ENCODE results near the gene BHLHA15.

Gene BHLHA15

GRCh38 chr7:98256431-98256830 is 45.2 kb downstream of the BHLHA15 start:
- no peak for TF ChIP-seq CTCF (IDR thresholded peaks at IDR 0.05; ENCODE audit: low read length, missing control alignments)
- DNase-seq (ENCODE audit: low read depth), result no peak

GRCh38 chr7:98257701-98258100 is 46.5 kb downstream of the BHLHA15 start:
- TF ChIP-seq CTCF (IDR thresholded peaks at IDR 0.05; ENCODE audit: low read length, missing control alignments), result no peak
- no peak overlapping the region for H3K4me3 ChIP-seq (replicated peaks; ENCODE audit: low read depth, low read length)
- DNase-seq (ENCODE audit: low read depth), result no peak

More at GRCh38 chr7:98256431-98256830, 45.2 kb downstream of the BHLHA15 start:
- H3K4me3 ChIP-seq (replicated peaks; ENCODE audit: low read depth, low read length), result no peak overlapping the region
